Panc1 (cell line): Measurements from ENCODE around the gene REXO5. TPM values are rescaled to one million over a fixed set of nuclear protein-coding genes. Genes with fewer than 3 reads are reported as not detected.
"Not testable (repeated sequence)": the region's sequence is repeated elsewhere in the genome, so short reads cannot be mapped to it uniquely, and the experiment has no call there.

Experiments
- ATAC-seq: fragments of 200-7000 bp; cut with Tn5 transposase; 2 replicates; pipeline ENCODE4 v1.9.1; 2020; ENCODE audit warnings: mild to moderate bottlenecking, moderate library complexity
- BruUV-seq: library from RNA; stranded (reverse); fragments of 400-500 nt; replicated peaks from 2 replicates; lab custom pipeline; 2021; lab: Mats Ljungman, UMichigan
- CTCF ChIA-PET: fragments of 300-600 bp; sonication (Branson Sonifier 250); formaldehyde crosslinking; loops from one replicate; lab custom pipeline; 2022; ENCODE audit warnings: antibody characterized with exemption; lab: Charles Lee
- POLR2A ChIA-PET: fragments of 300-600 bp; sonication (Branson Sonifier 250); formaldehyde crosslinking; loops from one replicate; lab custom pipeline; 2022; ENCODE audit warnings: antibody characterized with exemption; lab: Charles Lee
- DNase-seq: peaks from one replicate; pipeline ENCODE4 v3.0.0-alpha.2; 2010; ENCODE audit warnings: low read depth, low spot score
- H3K27ac ChIP-seq: 2 replicates; pipeline ENCODE4 v1.5.1; 2011; ENCODE audit warnings: mild to moderate bottlenecking, low read length, inconsistent platforms
- H3K27me3 ChIP-seq: fragments of 200-500 bp; sonication (Bioruptor generic); 2 replicates; pipeline ENCODE4 v1.6.0; 2014; ENCODE audit warnings: low read length, inconsistent platforms; ENCODE audit not compliant: control insufficient read depth, insufficient read depth
- H3K36me3 ChIP-seq: fragments of 200-500 bp; sonication (Bioruptor generic); 2 replicates; pipeline ENCODE4 v1.5.1; 2014; ENCODE audit warnings: inconsistent platforms, mild to moderate bottlenecking, low read length, moderate library complexity; ENCODE audit not compliant: control insufficient read depth, insufficient read depth
- H3K4me1 ChIP-seq: 2 replicates; pipeline ENCODE4 v1.5.1; 2011; ENCODE audit warnings: inconsistent platforms, mild to moderate bottlenecking, low read length, moderate library complexity; ENCODE audit not compliant: control insufficient read depth, insufficient read depth
- H3K4me3 ChIP-seq, 2 experiments: 2 replicates each; pipeline ENCODE4 v1.5.1; 2011 to 2012; ENCODE audit warnings: low read depth in 2 of 2, low read length in 2 of 2, mild to moderate bottlenecking in 2 of 2, inconsistent platforms in 1 of 2, moderate library complexity in 1 of 2
- H3K9me3 ChIP-seq: fragments of 200-500 bp; sonication (Bioruptor generic); 2 replicates; pipeline ENCODE4 v1.5.1; 2014; ENCODE audit warnings: low read depth, mild to moderate bottlenecking, inconsistent platforms, low read length, moderate library complexity; ENCODE audit not compliant: control insufficient read depth, insufficient read depth
- CTCF ChIP-seq: fragments of 450-650 bp; IDR thresholded peaks from 2 replicates; pipeline ENCODE4 v1.5.1; 2017; ENCODE audit warnings: mild to moderate bottlenecking
- POLR2AphosphoS5 ChIP-seq: IDR thresholded peaks from 2 replicates; pipeline ENCODE4 v1.6.1; 2012; ENCODE audit warnings: mild to moderate bottlenecking, low read depth, low read length, moderate library complexity
- REST ChIP-seq, 2 experiments: IDR thresholded peaks; 2 replicates each; pipeline ENCODE4 v1.6.1; 2011 to 2012; ENCODE audit warnings: low read depth in 2 of 2, control low read depth in 1 of 2, low read length in 1 of 2, mild to moderate bottlenecking in 1 of 2, moderate library complexity in 1 of 2; ENCODE audit not compliant: insufficient read depth in 1 of 2
- SIN3A ChIP-seq: IDR thresholded peaks from 2 replicates; pipeline ENCODE4 v1.6.1; 2012; ENCODE audit warnings: low read depth, mild to moderate bottlenecking, low read length, moderate library complexity, borderline replicate concordance; ENCODE audit not compliant: insufficient read depth
- TCF7L2 ChIP-seq: IDR thresholded peaks from 2 replicates; pipeline ENCODE4 v1.6.1; 2011; ENCODE audit warnings: mild to moderate bottlenecking, low read depth, low read length, inconsistent platforms
- in situ Hi-C: cut with HindIII; loops from 2 replicates; pipeline ENCODE4 v1.10.0; 2016; ENCODE audit warnings: low sequenced_read_pairs, low pct_unique_long_range_greater_than_20kb
- intact Hi-C: fragments of 100-400 bp; cut with micrococcal nuclease; formaldehyde crosslinking; loops from one replicate; pipeline ENCODE4 v1.10.0; 2022; ENCODE audit not compliant: unreplicated experiment
- total RNA-seq: library from RNA; stranded (reverse); gene quantifications from one replicate; pipeline ENCODE4 v1.2.1, GENCODE V29; 2021; ENCODE audit not compliant: unreplicated experiment

The REXO5 gene
- total RNA-seq, 1 experiment from 2014 or later = 13.6 TPM

- H3K36me3 ChIP-seq = no peaks in the 10 kb centered on the region
- intact Hi-C loops (no loop called here), in situ Hi-C loops (no loop called here)
- DNase-seq (no peak), ATAC-seq (no peak)
- H3K4me1 ChIP-seq = peaks cover 15% of the 10 kb centered on the region; the same call in 1 of the 2 replicates
- no peak overlapping the region for H3K27ac ChIP-seq
- BruUV-seq = no TSS peak
- TF ChIP-seq CTCF (no peak), POLR2AphosphoS5 (no peak), SIN3A (no peak), REST (IDR thresholded peaks at IDR 0.05; ENCODE audit: insufficient read depth in 1 of 2, low read depth in 2 of 2, low read length in 1 of 2) (no peak), TCF7L2 (no peak)
- no peaks in the 10 kb centered on the region for H3K27me3 ChIP-seq
- H3K9me3 ChIP-seq = no peaks in the 10 kb centered on the region
- ChIA-PET POLR2A (no interaction called here), CTCF (no interaction called here)
- H3K4me3 ChIP-seq = no peak overlapping the region
Measured at GRCh38 chr16:20862162-20862960, 56.0 kb downstream of the REXO5 start.

- H3K36me3 ChIP-seq, intact Hi-C loops, H3K9me3 ChIP-seq, in situ Hi-C loops, H3K4me3 ChIP-seq, BruUV-seq, ATAC-seq, DNase-seq, CTCF ChIA-PET, H3K27ac ChIP-seq, H3K27me3 ChIP-seq: not testable (repeated sequence)
- peaks cover 23% of the 10 kb centered on the region for H3K4me1 ChIP-seq
- POLR2A ChIA-PET = interaction anchor here (0.6 to 0.7 kb wide), 2 partner anchors 40 to 55 kb away, joined by 3 to 5 read pairs; no protein-coding TSS in a partner anchor
Measured at GRCh38 chr16:20864376-20864775, 58.0 kb downstream of the REXO5 start.

GRCh38 chr16:20865420-20866131, 59.2 kb downstream of the REXO5 start:
- no TSS peak for BruUV-seq
- ChIA-PET CTCF (no interaction called here), POLR2A (no interaction called here)
- Histone ChIP-seq H3K4me3 (no peak overlapping the region), H3K9me3 (no peaks in the 10 kb centered on the region), H3K27me3 (no peaks in the 10 kb centered on the region), H3K36me3 (no peaks in the 10 kb centered on the region), H3K4me1 (peaks cover 23% of the 10 kb centered on the region), H3K27ac (peak overlapping the region; percentile 36; the same call in 1 of the 2 replicates)
- ATAC-seq = no peak
- TF ChIP-seq REST (IDR thresholded peaks at IDR 0.05; ENCODE audit: insufficient read depth in 1 of 2, low read depth in 2 of 2, low read length in 1 of 2) (no peak), POLR2AphosphoS5 (no peak), TCF7L2 (no peak), CTCF (no peak), SIN3A (no peak)
- intact Hi-C loops = no loop called here
- in situ Hi-C loops = no loop called here
- DNase-seq = no peak
